HG03175 (cell line): Measurements from ENCODE around the gene DDIT3.

Source experiments
- ATAC-seq: cut with Tn5 transposase; IDR thresholded peaks from one replicate; pipeline ENCODE4 v1.9.1; 2021; ENCODE audit warnings: mild to moderate bottlenecking, moderate library complexity; ENCODE audit not compliant: unreplicated experiment

The DDIT3 gene

GRCh38 chr12:57487597-57488401 is 32.5 kb downstream of the DDIT3 start, which contains the start of gene MARS1:
Gene MARS1 (plus strand): TSS chr12:57488068. CDS start chr12:57488091, 23 bp downstream.
- peak; percentile 98 for ATAC-seq

GRCh38 chr12:57487055-57487596 is 33.2 kb downstream of the DDIT3 start:
- no peak for ATAC-seq

GRCh38 chr12:57485695-57486094 is 34.6 kb downstream of the DDIT3 start:
- no peak for ATAC-seq

- no peak for ATAC-seq
Observed at GRCh38 chr12:57483466-57483865, 36.8 kb downstream of the DDIT3 start.

- no peak for ATAC-seq
Observed at GRCh38 chr12:57481671-57482070, 38.6 kb downstream of the DDIT3 start.

- peak; percentile 54 for ATAC-seq
Observed at GRCh38 chr12:57479376-57480115, 40.8 kb downstream of the DDIT3 start, which contains the start of gene ARHGAP9. Gene ARHGAP9 (minus strand): TSS chr12:57479866. CDS start chr12:57479406, 460 bp downstream.

- no peak for ATAC-seq
Observed at GRCh38 chr12:57479043-57479375, 41.3 kb downstream of the DDIT3 start.

GRCh38 chr12:57477710-57478681 is 42.3 kb downstream of the DDIT3 start:
- ATAC-seq = peak; percentile 43

- ATAC-seq = no peak
Observed at GRCh38 chr12:57476993-57477709, 43.2 kb downstream of the DDIT3 start.

GRCh38 chr12:57476162-57476992 is 43.9 kb downstream of the DDIT3 start:
- peak; percentile 42 for ATAC-seq

- no peak for ATAC-seq
Observed at GRCh38 chr12:57475271-57476161, 44.8 kb downstream of the DDIT3 start.

GRCh38 chr12:57474862-57475261 is 45.5 kb downstream of the DDIT3 start:
- no peak for ATAC-seq

GRCh38 chr12:57474430-57474829 is 45.9 kb downstream of the DDIT3 start:
- ATAC-seq = no peak

- ATAC-seq = no peak
Observed at GRCh38 chr12:57473886-57474285, 46.4 kb downstream of the DDIT3 start.

- no peak for ATAC-seq
Observed at GRCh38 chr12:57473392-57473791, 46.9 kb downstream of the DDIT3 start.

- ATAC-seq = no peak
Observed at GRCh38 chr12:57472391-57472790, 47.9 kb downstream of the DDIT3 start.

- ATAC-seq = no peak
Observed at GRCh38 chr12:57471661-57472060, 48.7 kb downstream of the DDIT3 start.
